Esophagus muscularis mucosa (tissue), 4 donors: Measurements from ENCODE around the gene WIPF3. TPM values are rescaled to one million over a fixed set of nuclear protein-coding genes. Genes with fewer than 3 reads are reported as not detected.

Experiments used
- DNase-seq: peaks from one replicate; pipeline ENCODE4 v3.0.0-alpha.2; 2017; ENCODE audit errors: extremely low spot score
- H3K27ac ChIP-seq, 4 donors: fragments of 200-600 bp; sonication (generic); replicated peaks in 1 of 4; 1 replicate in 3 of 4; 2 replicates in 1 of 4; pipeline ENCODE4 v1.5.1; 2016 to 2019; ENCODE audit warnings: mild to moderate bottlenecking in 1 of 4
- H3K27me3 ChIP-seq, 4 donors: fragments of 200-600 bp; sonication (generic); one replicate each; pipeline versions ENCODE4 v1.5.1 to v1.6.0; 2016 to 2019
- H3K36me3 ChIP-seq, 4 donors: fragments of 200-600 bp; sonication (generic); one replicate each; pipeline ENCODE4 v1.5.1; 2016 to 2019
- H3K4me1 ChIP-seq, 4 donors: fragments of 200-600 bp; sonication (generic); one replicate each; pipeline ENCODE4 v1.5.1; 2016 to 2019
- H3K4me3 ChIP-seq, 4 donors: fragments of 200-600 bp; sonication (generic); 1 replicate in 2 of 4; 2 replicates in 2 of 4; pipeline ENCODE4 v1.5.1; 2016 to 2019; ENCODE audit warnings: mild to moderate bottlenecking in 4 of 4, moderate library complexity in 1 of 4
- H3K9me3 ChIP-seq, 4 donors: fragments of 200-600 bp; sonication (generic); 1 replicate in 3 of 4; 2 replicates in 1 of 4; pipeline ENCODE4 v1.5.1; 2016 to 2019
- CTCF ChIP-seq, 3 experiments: fragments of 200-600 bp in 2 of 3; fragments of 450-650 bp in 1 of 3; sonication (generic) in 2 of 3; IDR thresholded peaks; one replicate each; pipeline ENCODE4 v1.5.1; 2017 to 2019; ENCODE audit warnings: antibody characterized with exemption in 3 of 3, mild to moderate bottlenecking in 2 of 3, moderate library complexity in 1 of 3
- EP300 ChIP-seq: sonication (generic); formaldehyde crosslinking; IDR thresholded peaks from one replicate; pipeline ENCODE4 v1.6.1; 2017; ENCODE audit warnings: antibody characterized with exemption
- POLR2A ChIP-seq: fragments of 450-650 bp; IDR thresholded peaks from one replicate; pipeline ENCODE4 v1.6.1; 2017; ENCODE audit warnings: antibody characterized with exemption, moderate library complexity, mild to moderate bottlenecking, low read depth
- POLR2AphosphoS5 ChIP-seq, 2 donors: sonication (generic); formaldehyde crosslinking; IDR thresholded peaks; one replicate each; pipeline ENCODE4 v1.6.1; 2017; ENCODE audit warnings: antibody characterized with exemption in 2 of 2
- WGBS: methylation state at CpG from one replicate; pipeline ENCODE4 v1.1.5; 2018; 5-methylcytosine and 5-hydroxymethylcytosine counted together
- intact Hi-C: fragments of 100-400 bp; cut with DNase I; formaldehyde crosslinking; loops from one replicate; pipeline ENCODE4 v1.15.1; 2023
- total RNA-seq, 4 donors: library from RNA; depleted of rRNA; stranded (reverse); fragments of >200 nt; gene quantifications; one replicate each; pipeline versions ENCODE4 v1.1.0 to v1.2.1, GENCODE V29; 2016

Gene WIPF3
- total RNA-seq, 4 donors from 2014 or later, result 3.3 to 10.4 (median 6.2) TPM

DNA sequence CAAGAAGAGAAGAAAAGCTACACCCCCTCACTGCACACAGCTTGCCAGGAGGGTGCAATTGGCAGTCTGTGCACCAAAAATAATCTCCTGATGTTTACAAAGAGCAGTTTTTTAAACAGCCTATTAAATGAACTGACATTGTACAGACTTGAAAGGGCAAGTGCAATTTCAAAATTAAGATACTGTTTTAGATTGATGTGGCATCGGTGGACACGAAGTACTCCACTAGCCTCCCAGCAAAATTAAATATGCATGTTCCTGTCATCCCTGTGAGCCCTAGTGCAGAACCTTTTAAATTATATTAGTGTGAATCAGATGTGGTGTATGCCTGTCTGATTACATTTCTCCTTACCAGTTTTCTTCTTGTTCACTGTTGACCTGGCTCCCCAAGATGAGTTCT, 87.9 kb downstream of the WIPF3 start:
- H3K27ac ChIP-seq, result no peak overlapping the region
- H3K4me3 ChIP-seq, result no peak overlapping the region
- peaks cover 0 to 9% (median 7%) of the 10 kb centered on the region in 4 donors for H3K4me1 ChIP-seq
- 40% methylated on average over 2 of the region's 2 CpGs for WGBS
- intact Hi-C loops, result no loop called here
- TF ChIP-seq POLR2AphosphoS5 (IDR thresholded peaks at IDR 0.05), result no peak
- no peak for TF ChIP-seq POLR2A
- TF ChIP-seq EP300, result no peak
- no peak for TF ChIP-seq CTCF (IDR thresholded peaks at IDR 0.05)
- no peaks in the 10 kb centered on the region for H3K9me3 ChIP-seq
- DNase-seq, result no peak
- H3K27me3 ChIP-seq, result no peaks in the 10 kb centered on the region
- H3K36me3 ChIP-seq, result no peaks in the 10 kb centered on the region

- Histone ChIP-seq H3K4me3 (no peak overlapping the region), H3K36me3 (no peaks in the 10 kb centered on the region), H3K9me3 (no peaks in the 10 kb centered on the region), H3K27ac (no peak overlapping the region), H3K27me3 (no peaks in the 10 kb centered on the region), H3K4me1 (peaks cover 0 to 9% (median 7%) of the 10 kb centered on the region in 4 donors)
- peak; percentile 37 for DNase-seq
- WGBS, result 81% methylated on average over 6 of the region's 6 CpGs
- intact Hi-C loops, result no loop called here
- no peak for TF ChIP-seq POLR2A
- TF ChIP-seq EP300, result no peak
- no peak for TF ChIP-seq POLR2AphosphoS5 (IDR thresholded peaks at IDR 0.05)
- TF ChIP-seq CTCF (IDR thresholded peaks at IDR 0.05), result no peak
These were observed 89.3 kb downstream of the WIPF3 start for GRCh38 chr7:29895559-29895958.

- intact Hi-C loops, result no loop called here
- Histone ChIP-seq H3K27me3 (no peaks in the 10 kb centered on the region), H3K36me3 (no peaks in the 10 kb centered on the region), H3K4me3 (no peak overlapping the region), H3K4me1 (peaks cover 0 to 9% (median 7%) of the 10 kb centered on the region in 4 donors), H3K9me3 (no peaks in the 10 kb centered on the region), H3K27ac (no peak overlapping the region)
- no peak for DNase-seq
- 98% methylated on average over 2 of the region's 2 CpGs for WGBS
- no peak for TF ChIP-seq CTCF (IDR thresholded peaks at IDR 0.05)
- no peak for TF ChIP-seq EP300
- TF ChIP-seq POLR2A, result no peak
- no peak for TF ChIP-seq POLR2AphosphoS5 (IDR thresholded peaks at IDR 0.05)
These were observed 90.5 kb downstream of the WIPF3 start for GRCh38 chr7:29896685-29897411.

- intact Hi-C loops, result no loop called here
- no peak for TF ChIP-seq CTCF (IDR thresholded peaks at IDR 0.05)
- no peak for TF ChIP-seq EP300
- TF ChIP-seq POLR2A, result no peak
- no peak for TF ChIP-seq POLR2AphosphoS5 (IDR thresholded peaks at IDR 0.05)
- 63% methylated on average over 5 of the region's 5 CpGs for WGBS
These were observed 92.0 kb downstream of the WIPF3 start for GRCh38 chr7:29898301-29898700.

More at GRCh38 chr7:29898301-29898700, 92.0 kb downstream of the WIPF3 start:
- Histone ChIP-seq H3K27me3 (no peaks in the 10 kb centered on the region), H3K4me3 (no peak overlapping the region), H3K36me3 (no peaks in the 10 kb centered on the region), H3K9me3 (no peaks in the 10 kb centered on the region), H3K4me1 (peaks cover 0 to 9% (median 7%) of the 10 kb centered on the region in 4 donors), H3K27ac (no peak overlapping the region)
- DNase-seq, result peak; percentile 47
